H1 (cell line): ENCODE results near the gene ARF3. TPM values are rescaled to one million over a fixed set of nuclear protein-coding genes. Genes with fewer than 3 reads are reported as not detected.
A peak's percentile ranks its signal among the peaks of the same experiment; 100 is the strongest.

Source experiments
- CTCF ChIA-PET: fragments of 300-600 bp; sonication (Branson Sonifier 250); formaldehyde crosslinking; loops from one replicate; lab custom pipeline; 2021; ENCODE audit not compliant: partially characterized antibody; lab: Charles Lee
- POLR2A ChIA-PET: fragments of 300-600 bp; sonication (Branson Sonifier 250); formaldehyde crosslinking; loops from one replicate; lab custom pipeline; 2021; ENCODE audit warnings: inconsistent platforms; ENCODE audit not compliant: partially characterized antibody; lab: Charles Lee
- DNase-seq, 2 experiments: peaks; one replicate each; pipeline versions ENCODE4 v3.0.0 to v3.0.0-alpha.2; 2010 to 2022; ENCODE audit warnings: low spot score in 2 of 2, low read depth in 1 of 2, mixed read lengths in 1 of 2
- FAIRE-seq: peaks from 2 replicates; lab custom pipeline; 2011; peaks lifted over from hg19 to GRCh38; lab: Jason Lieb, UNC
- H2AFZ ChIP-seq: 2 replicates; pipeline ENCODE4 v1.8.1; 2012; ENCODE audit warnings: low read length, inconsistent platforms
- H2AK5ac ChIP-seq: 2 replicates; pipeline ENCODE4 v1.6.1; 2013; ENCODE audit warnings: low read depth, low read length
- H2BK120ac ChIP-seq: replicated peaks from 2 replicates; pipeline ENCODE3; 2013; ENCODE audit warnings: low read depth, low read length, inconsistent platforms
- H2BK12ac ChIP-seq: 2 replicates; pipeline ENCODE4 v1.6.1; 2013; ENCODE audit warnings: low read depth, low read length
- H2BK15ac ChIP-seq: 2 replicates; pipeline ENCODE4 v1.6.1; 2013; ENCODE audit warnings: low read length
- H2BK20ac ChIP-seq: 2 replicates; pipeline ENCODE4 v1.6.1; 2013; ENCODE audit warnings: low read length
- H2BK5ac ChIP-seq: 2 replicates; pipeline ENCODE4 v1.6.1; 2013; ENCODE audit warnings: low read depth, low read length
- H3K14ac ChIP-seq: 2 replicates; pipeline ENCODE4 v1.6.1; 2013; ENCODE audit warnings: inconsistent platforms; ENCODE audit not compliant: insufficient read length
- H3K18ac ChIP-seq: 2 replicates; pipeline ENCODE4 v1.6.1; 2013; ENCODE audit warnings: low read length; ENCODE audit errors: extremely low read depth
- H3K23ac ChIP-seq: 2 replicates; pipeline ENCODE4 v1.6.1; 2013; ENCODE audit warnings: inconsistent platforms; ENCODE audit not compliant: insufficient read length
- H3K23me2 ChIP-seq: 2 replicates; pipeline ENCODE4 v1.6.1; 2013; ENCODE audit warnings: low read depth, low read length
- H3K27ac ChIP-seq: 2 replicates; pipeline ENCODE4 v1.6.1; 2011; ENCODE audit warnings: low read depth, low read length, inconsistent platforms
- H3K27me3 ChIP-seq, 4 experiments: replicated peaks in 1 of 4; 1 replicate in 1 of 4; 2 replicates in 3 of 4; pipeline versions ENCODE4 v1.6.1 to v1.8.1; 2011 to 2013; ENCODE audit warnings: low read length in 3 of 4, mild to moderate bottlenecking in 3 of 4, inconsistent platforms in 2 of 4, mixed read lengths in 2 of 4, moderate library complexity in 1 of 4; ENCODE audit not compliant: control insufficient read depth in 3 of 4, insufficient read depth in 3 of 4; ENCODE audit errors: extremely low read depth in 1 of 4
- H3K36me3 ChIP-seq, 4 experiments: 2 replicates each; pipeline versions ENCODE4 v1.6.1 to v1.8.1; 2011 to 2013; ENCODE audit warnings: mild to moderate bottlenecking in 4 of 4, low read length in 3 of 4, moderate library complexity in 2 of 4, control low read depth in 1 of 4, inconsistent platforms in 1 of 4; ENCODE audit not compliant: insufficient read depth in 4 of 4, control insufficient read depth in 2 of 4
- H3K4ac ChIP-seq: replicated peaks from 2 replicates; pipeline ENCODE3; 2013; ENCODE audit warnings: low read length, low read depth, mixed read lengths, inconsistent platforms; ENCODE audit not compliant: insufficient read length
- H3K4me1 ChIP-seq, 4 experiments: replicated peaks in 1 of 4; 1 replicate in 1 of 4; 2 replicates in 3 of 4; pipeline versions ENCODE4 v1.6.1 to v1.8.1; 2011 to 2013; ENCODE audit warnings: low read length in 3 of 4, inconsistent platforms in 2 of 4, mixed read lengths in 1 of 4; ENCODE audit not compliant: insufficient read depth in 4 of 4, control insufficient read depth in 3 of 4
- H3K4me2 ChIP-seq, 2 experiments: 2 replicates each; pipeline versions ENCODE4 v1.6.1 to v1.8.1; 2011 to 2013; ENCODE audit warnings: low read depth in 2 of 2, low read length in 2 of 2, control low read depth in 1 of 2, inconsistent platforms in 1 of 2, mild to moderate bottlenecking in 1 of 2; ENCODE audit not compliant: insufficient read depth in 1 of 2
- H3K4me3 ChIP-seq, 4 experiments: fragments of 200-600, 300-600 bp in 1 of 4; sonication (generic), shearing (Covaris generic), sonication (Bioruptor Twin) in 1 of 4; 2 replicates each; pipeline versions ENCODE4 v1.5.1 to v1.8.1; 2011 to 2016; ENCODE audit warnings: low read length in 4 of 4, low read depth in 3 of 4, control low read depth in 2 of 4, inconsistent platforms in 2 of 4, mild to moderate bottlenecking in 2 of 4, mixed read lengths in 1 of 4, moderate library complexity in 1 of 4; ENCODE audit not compliant: insufficient read depth in 2 of 4; ENCODE audit errors: extremely low read depth in 1 of 4
- H3K56ac ChIP-seq: replicated peaks from 2 replicates; pipeline ENCODE3; 2013; ENCODE audit warnings: low read depth, mild to moderate bottlenecking, mixed read lengths, low read length, inconsistent platforms; ENCODE audit not compliant: insufficient read length
- H3K79me1 ChIP-seq: 2 replicates; pipeline ENCODE4 v1.6.1; 2013; ENCODE audit warnings: low read depth, low read length, control low read depth
- H3K79me2 ChIP-seq, 2 experiments: 2 replicates each; pipeline versions ENCODE4 v1.6.1 to v1.8.1; 2012 to 2013; ENCODE audit warnings: low read length in 2 of 2, mild to moderate bottlenecking in 2 of 2, inconsistent platforms in 1 of 2; ENCODE audit not compliant: insufficient read depth in 2 of 2, control insufficient read depth in 1 of 2
- H3K9ac ChIP-seq, 4 experiments: replicated peaks in 1 of 4; 1 replicate in 1 of 4; 2 replicates in 3 of 4; pipeline versions ENCODE4 v1.6.1 to v1.8.1; 2011 to 2013; ENCODE audit warnings: low read depth in 3 of 4, low read length in 3 of 4, control low read depth in 2 of 4, mild to moderate bottlenecking in 2 of 4, moderate library complexity in 2 of 4, inconsistent platforms in 1 of 4; ENCODE audit errors: extremely low read depth in 1 of 4
- H3K9me3 ChIP-seq, 2 experiments: 2 replicates each; pipeline versions ENCODE4 v1.6.1 to v1.8.1; 2012 to 2013; ENCODE audit warnings: mild to moderate bottlenecking in 2 of 2, moderate library complexity in 2 of 2, control low read depth in 1 of 2, inconsistent platforms in 1 of 2, low read depth in 1 of 2, low read length in 1 of 2, mixed read lengths in 1 of 2; ENCODE audit not compliant: insufficient read depth in 2 of 2
- H4K20me1 ChIP-seq, 2 experiments: replicated peaks in 1 of 2; 2 replicates each; pipeline versions ENCODE3 to v1.8.1; 2011 to 2013; ENCODE audit warnings: inconsistent platforms in 2 of 2, low read length in 2 of 2, mild to moderate bottlenecking in 1 of 2; ENCODE audit not compliant: insufficient read depth in 2 of 2, control insufficient read depth in 1 of 2
- H4K5ac ChIP-seq: 2 replicates; pipeline ENCODE4 v1.6.1; 2013; ENCODE audit warnings: low read length, low read depth, mixed read lengths, inconsistent platforms; ENCODE audit not compliant: insufficient read length
- H4K8ac ChIP-seq: 2 replicates; pipeline ENCODE4 v1.8.0; 2013; ENCODE audit warnings: mild to moderate bottlenecking, moderate library complexity, low read length, inconsistent platforms; ENCODE audit not compliant: insufficient read depth; ENCODE audit errors: extremely low read depth
- H4K91ac ChIP-seq: replicated peaks from 2 replicates; pipeline ENCODE3; 2013; ENCODE audit warnings: low read length, mixed read lengths, inconsistent platforms; ENCODE audit not compliant: insufficient read length
- GTF2F1 ChIP-seq: IDR thresholded peaks from 2 replicates; pipeline ENCODE4 v1.6.1; 2012; ENCODE audit warnings: low read depth, low read length, improper control_type of control experiment, borderline replicate concordance
- RFX5 ChIP-seq: IDR thresholded peaks from 2 replicates; pipeline ENCODE4 v1.6.1; 2011; ENCODE audit warnings: low read depth, low read length, improper control_type of control experiment, borderline replicate concordance
- SAP30 ChIP-seq: fragments of 300-600 bp; sonication (generic); IDR thresholded peaks from 2 replicates; pipeline ENCODE4 v1.7.1; 2012; ENCODE audit warnings: low read length, moderate library complexity, mild to moderate bottlenecking, inconsistent platforms; ENCODE audit not compliant: insufficient read depth, insufficient replicate concordance
- YY1 ChIP-seq: IDR thresholded peaks from 2 replicates; pipeline ENCODE4 v1.6.1; 2011; ENCODE audit warnings: low read depth, mild to moderate bottlenecking, low read length
- WGBS, 2 experiments: shearing (Covaris generic) in 1 of 2; methylation state at CpG; one replicate each; pipeline versions ENCODE4 v1.1.6 to v1.1.7; 2013 to 2015; ENCODE audit warnings: low lambda C conversion rate in 2 of 2, mixed read lengths in 2 of 2, inconsistent platforms in 1 of 2, low coverage in 1 of 2, missing lambda C conversion rate in 1 of 2; ENCODE audit not compliant: insufficient replicate concordance in 2 of 2, insufficient coverage in 1 of 2, insufficient read length in 1 of 2; ENCODE audit errors: extremely low coverage in 1 of 2, missing lambda C conversion rate in 1 of 2; 5-methylcytosine and 5-hydroxymethylcytosine counted together
- polyA plus RNA-seq, 7 experiments: library from polyadenylated mRNA; depleted of rRNA in 3 of 7; stranded (reverse) in 5 of 7; unstranded in 2 of 7; fragments of >200 nt in 5 of 7; fragments of 200-250 nt in 2 of 7; gene quantifications; 1 replicate in 5 of 7; 2 replicates in 1 of 7; 4 replicates in 1 of 7; pipeline versions ENCODE4 v1.2.1 to v1.2.3, GENCODE V29; 2011 to 2013; ENCODE audit warnings: missing spikeins in 2 of 7, mixed read lengths in 2 of 7
- total RNA-seq: library from RNA; stranded (reverse); fragmentation: NEBNext Ultra II Directional; extraction: Animal tissue kit (Norgen Biotek cat#: 25700); gene quantifications from 2 replicates; pipeline ENCODE4 v1.2.1, GENCODE V29; 2021
- TF ChIP-seq, protein P1 (sequence below): IDR thresholded peaks from 2 replicates; pipeline ENCODE4 v1.6.1; 2012; ENCODE audit warnings: low read length, inconsistent platforms

Gene ARF3
- total and polyA plus RNA-seq, 2 of the 8 experiments (the other 6 are each of a cell fraction or from before 2014, with no cell fraction given): 231 to 250 TPM

DNA sequence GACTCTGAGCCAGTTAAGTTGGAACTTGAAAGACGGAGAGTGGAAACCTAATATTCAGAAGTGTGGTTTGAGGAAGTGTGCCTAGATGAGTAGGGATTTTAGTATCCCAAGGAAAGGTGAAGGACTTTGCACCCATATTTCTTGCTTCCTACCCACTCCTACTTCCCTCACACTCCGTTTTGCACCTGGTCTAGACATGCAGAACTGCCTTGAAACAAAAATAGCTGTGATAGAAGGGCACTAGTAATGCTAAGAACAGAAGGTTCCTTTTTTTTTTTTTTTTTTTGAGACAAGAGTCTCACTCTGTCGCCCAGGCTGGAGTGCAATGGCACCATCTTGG lies 732 bp upstream of the ARF3 start:
- DNase-seq (no peak), FAIRE-seq (no peak)
- no peak overlapping the region for H2BK120ac ChIP-seq
- H2AFZ ChIP-seq: peak overlapping the region; percentile 73; the same call in 1 of the 2 replicates
- H3K4me3 ChIP-seq: peak overlapping the region; percentile 93 to 97 (median 94)
- peaks cover 24 to 32% of the 10 kb centered on the region in 2 experiments for H3K79me2 ChIP-seq
- H2BK20ac ChIP-seq: no peak overlapping the region
- H2AK5ac ChIP-seq: no peak overlapping the region
- H2BK5ac ChIP-seq: no peak overlapping the region
- H3K79me1 ChIP-seq: peaks cover 3% of the 10 kb centered on the region; the same call in 1 of the 2 replicates
- H3K9me3 ChIP-seq: no peaks in the 10 kb centered on the region
- peaks cover 5 to 14% (median 8%) of the 10 kb centered on the region in 4 experiments; a peak in 6 of 7 replicates for H3K4me1 ChIP-seq
- H3K23me2 ChIP-seq: peaks cover 9% of the 10 kb centered on the region; the same call in 1 of the 2 replicates
- 50% methylated on average over 2 of the region's 3 CpGs; no CpG with 5 or more reads in 1 of the 2 experiments for WGBS, 2 experiments
- H2BK15ac ChIP-seq: no peak overlapping the region
- peak overlapping the region; percentile 54; the same call in 1 of the 2 replicates for H3K27ac ChIP-seq
- peaks cover 10 to 24% of the 10 kb centered on the region in 2 experiments for H4K20me1 ChIP-seq
- H3K9ac ChIP-seq: peak overlapping the region in 3 of 4 experiments; percentile 42 to 51 (median 51); a peak in 4 of 7 replicates
- no peak overlapping the region for H4K5ac ChIP-seq
- H3K14ac ChIP-seq: no peak overlapping the region
- CTCF ChIA-PET: interaction anchor here (0.7 to 40.8 kb wide), 10 partner anchors 8 to 143 kb away, joined by 3 to 1336 read pairs (median 9); partner anchors contain the start of genes DDN, FKBP11 and WNT1
- H3K4me2 ChIP-seq: peak overlapping the region; percentile 89 to 99
- no peak overlapping the region for H2BK12ac ChIP-seq
- no peak overlapping the region for H3K23ac ChIP-seq
- no peak overlapping the region for H3K4ac ChIP-seq
- H4K91ac ChIP-seq: no peak overlapping the region
- no peaks in the 10 kb centered on the region for H3K27me3 ChIP-seq
- H3K18ac ChIP-seq: no peak overlapping the region
- peaks cover 0 to 21% (median 4%) of the 10 kb centered on the region in 4 experiments; a peak in 3 of 8 replicates for H3K36me3 ChIP-seq
- H4K8ac ChIP-seq: no peak overlapping the region
- peak overlapping the region; percentile 59 for H3K56ac ChIP-seq
- POLR2A ChIA-PET: interaction anchor here (0.9 to 6.7 kb wide), 12 partner anchors 10 to 172 kb away, joined by 3 to 77 read pairs (median 4); partner anchors contain the start of gene DDX23
- TF ChIP-seq SAP30 (no peak), RFX5 (no peak), GTF2F1 (no peak), YY1 (no peak)
- TF ChIP-seq, protein P1, sequence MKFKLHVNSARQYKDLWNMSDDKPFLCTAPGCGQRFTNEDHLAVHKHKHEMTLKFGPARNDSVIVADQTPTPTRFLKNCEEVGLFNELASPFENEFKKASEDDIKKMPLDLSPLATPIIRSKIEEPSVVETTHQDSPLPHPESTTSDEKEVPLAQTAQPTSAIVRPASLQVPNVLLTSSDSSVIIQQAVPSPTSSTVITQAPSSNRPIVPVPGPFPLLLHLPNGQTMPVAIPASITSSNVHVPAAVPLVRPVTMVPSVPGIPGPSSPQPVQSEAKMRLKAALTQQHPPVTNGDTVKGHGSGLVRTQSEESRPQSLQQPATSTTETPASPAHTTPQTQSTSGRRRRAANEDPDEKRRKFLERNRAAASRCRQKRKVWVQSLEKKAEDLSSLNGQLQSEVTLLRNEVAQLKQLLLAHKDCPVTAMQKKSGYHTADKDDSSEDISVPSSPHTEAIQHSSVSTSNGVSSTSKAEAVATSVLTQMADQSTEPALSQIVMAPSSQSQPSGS: no peak
